Heart left ventricle (tissue), 16 donors: ENCODE measurements around the gene HOXA3. TPM values are rescaled to one million over a fixed set of nuclear protein-coding genes. Genes with fewer than 3 reads are reported as not detected.

Source experiments
- ATAC-seq, 4 donors: fragments of 200-7000 bp; cut with Tn5 transposase; one replicate each; pipeline ENCODE4 v1.9.1; 2020 to 2022; ENCODE audit warnings: moderate library complexity in 4 of 4, mild to moderate bottlenecking in 3 of 4, moderate number of reproducible peaks in 1 of 4
- DNase-seq, 5 donors: peaks; one replicate each; pipeline ENCODE4 v3.0.0-alpha.2; 2020
- H3K27ac ChIP-seq, 12 donors: fragments of 200-600 bp; sonication (generic) in 4 of 12; one replicate each; pipeline versions ENCODE4 v1.5.0 to v1.8.0; 2016 to 2022; ENCODE audit warnings: mild to moderate bottlenecking in 2 of 12
- H3K27me3 ChIP-seq, 9 donors: fragments of 200-600 bp; sonication (generic) in 2 of 9; one replicate each; pipeline versions ENCODE4 v1.5.1 to v1.8.0; 2016 to 2022; ENCODE audit warnings: mild to moderate bottlenecking in 3 of 9
- H3K36me3 ChIP-seq, 9 donors: fragments of 200-600 bp; sonication (generic) in 2 of 9; one replicate each; pipeline versions ENCODE4 v1.5.0 to v1.8.0; 2018 to 2022; ENCODE audit warnings: mild to moderate bottlenecking in 2 of 9
- H3K4me1 ChIP-seq, 12 donors: fragments of 200-600 bp; sonication (generic) in 4 of 12; one replicate each; pipeline versions ENCODE4 v1.5.0 to v1.8.0; 2016 to 2022; ENCODE audit warnings: mild to moderate bottlenecking in 3 of 12
- H3K4me3 ChIP-seq, 12 donors: fragments of 200-600 bp; sonication (generic) in 4 of 12; one replicate each; pipeline versions ENCODE4 v1.5.0 to v1.8.0; 2017 to 2022; ENCODE audit warnings: mild to moderate bottlenecking in 9 of 12, moderate library complexity in 4 of 12
- H3K9me3 ChIP-seq, 12 donors: fragments of 200-600 bp; sonication (generic) in 4 of 12; one replicate each; pipeline versions ENCODE4 v1.5.0 to v1.8.0; 2016 to 2022; ENCODE audit warnings: mild to moderate bottlenecking in 1 of 12
- CTCF ChIP-seq, 12 donors: fragments of 200-600 bp; sonication (generic) in 4 of 12; IDR thresholded peaks; one replicate each; pipeline versions ENCODE4 v1.5.0 to v1.8.0; 2018 to 2022; ENCODE audit warnings: antibody characterized with exemption in 12 of 12, mild to moderate bottlenecking in 5 of 12
- POLR2A ChIP-seq, 2 donors: fragments of 450-650 bp; IDR thresholded peaks; one replicate each; pipeline ENCODE4 v1.6.1; 2017; ENCODE audit warnings: antibody characterized with exemption in 2 of 2, mild to moderate bottlenecking in 2 of 2, moderate library complexity in 2 of 2
- WGBS, 4 donors: extraction: QIAGEN DNeasy Blood & Tissue Kit in 2 of 4; methylation state at CpG; one replicate each; pipeline versions ENCODE4 v1.1.5 to v1.1.7; 2013 to 2018; 5-methylcytosine and 5-hydroxymethylcytosine counted together
- intact Hi-C, 10 donors: fragments of 100-400 bp; cut with DNase I; formaldehyde crosslinking; loops; one replicate each; pipeline versions ENCODE4 v1.11.1 to v1.14.2; 2022
- polyA plus RNA-seq, 2 donors: library from polyadenylated mRNA; stranded (reverse); fragments of 200-250 nt; gene quantifications; one replicate each; pipeline ENCODE4 v1.2.3, GENCODE V29; 2013
- total RNA-seq, 9 donors: library from RNA; depleted of rRNA in 2 of 9; stranded (reverse); fragments of >200 nt in 2 of 9; fragmentation: NEBNext Ultra II Directional in 3 of 9; extraction: Animal tissue kit (Norgen Biotek cat#: 25700) in 3 of 9; gene quantifications; one replicate each; pipeline versions ENCODE4 v1.1.0 to v1.2.4, GENCODE V29; 2016 to 2023
- donor health status: ischemic (EF 13 %, LVEDD 7.1; RV severe dilation, severe dysfunction).
- donor health status: healthy with polysubstance abuse.
- donor health status: DM: no; HTN: yes; CAD: no.
- donor health status: DM: no; HTN: no; CAD: no.
- donor health status: ischemic (EF 25% LVEDD 6.9; RV normal size, moderate dysfunction).
- donor health status: ischemic (EF 25% LVEDD 5.7; RV mildly dilated, moderate dysfunction).
- donor health status: healthy.
- donor health status: DM: yes; HTN: yes; CAD: no.
- donor health status: ischemic (EF 35%, LVEDD 5.7; RV mildly dilated, moderate dysfunction).
- donor health status: nonischemic (EF 11% LVEDD 7.7; RV severe dilation, severe dysfunction).
- donor health status: DM: yes; HTN: yes; CAD: no.
- donor health status: PGD.
- donor health status: ischemic (EF 29% LVEDD 5.4; RV normal size, mild dysfunction).
- donor health status: nonischemic (EF 23%, LVEDD 6.1; RV moderate dilation, normal function).

The HOXA3 gene
- total and polyA plus RNA-seq, 11 donors = 0.07 to 3.1 (median 0.64) TPM; not detected in 2

GRCh38 chr7:27171637-27172314 lies 19.4 kb upstream of the HOXA3 start:
- DNase-seq (peak in 1 of 5 donors; percentile 45), ATAC-seq (no peak)
- Histone ChIP-seq H3K4me1 (peaks cover 0 to 43% (median 20%) of the 10 kb centered on the region in 12 donors), H3K27me3 (peaks cover 88 to 100% (median 99%) of the 10 kb centered on the region in 9 donors), H3K36me3 (no peaks in the 10 kb centered on the region), H3K27ac (peak overlapping the region in 1 of 12 donors; percentile 91), H3K4me3 (no peak overlapping the region), H3K9me3 (no peaks in the 10 kb centered on the region)
- 3 to 11% (median 8%) methylated on average over 30 of the region's 30 CpGs for WGBS, 4 donors
- intact Hi-C loops = loop anchor here in 1 of 10 donors (10.0 kb wide), 1 partner anchor 1307 kb away; no protein-coding TSS in a partner anchor
- TF ChIP-seq POLR2A (IDR thresholded peaks at IDR 0.05) (no peak), CTCF (IDR thresholded peaks at IDR 0.05) (no peak)

- peaks cover 91 to 100% (median 99%) of the 10 kb centered on the region in 9 donors for H3K27me3 ChIP-seq
- ATAC-seq = no peak
- intact Hi-C loops = loop anchor here in 1 of 10 donors (10.0 kb wide), 1 partner anchor 1306 kb away; no protein-coding TSS in a partner anchor
- peaks cover 0 to 48% (median 20%) of the 10 kb centered on the region in 12 donors for H3K4me1 ChIP-seq
- H3K36me3 ChIP-seq = no peaks in the 10 kb centered on the region
- WGBS, 4 donors = 7 to 15% (median 10%) methylated on average over 7 to 8 of the region's 8 CpGs
- peak overlapping the region in 1 of 12 donors; percentile 91 for H3K27ac ChIP-seq
- H3K4me3 ChIP-seq = peak overlapping the region in 1 of 12 donors; percentile 6
- DNase-seq = peak in 1 of 5 donors; percentile 33
- TF ChIP-seq POLR2A (IDR thresholded peaks at IDR 0.05) (no peak), CTCF (IDR thresholded peaks at IDR 0.05) (no peak)
- H3K9me3 ChIP-seq = no peaks in the 10 kb centered on the region
Observed at GRCh38 chr7:27171325-27171636, 18.9 kb upstream of the HOXA3 start.

DNA sequence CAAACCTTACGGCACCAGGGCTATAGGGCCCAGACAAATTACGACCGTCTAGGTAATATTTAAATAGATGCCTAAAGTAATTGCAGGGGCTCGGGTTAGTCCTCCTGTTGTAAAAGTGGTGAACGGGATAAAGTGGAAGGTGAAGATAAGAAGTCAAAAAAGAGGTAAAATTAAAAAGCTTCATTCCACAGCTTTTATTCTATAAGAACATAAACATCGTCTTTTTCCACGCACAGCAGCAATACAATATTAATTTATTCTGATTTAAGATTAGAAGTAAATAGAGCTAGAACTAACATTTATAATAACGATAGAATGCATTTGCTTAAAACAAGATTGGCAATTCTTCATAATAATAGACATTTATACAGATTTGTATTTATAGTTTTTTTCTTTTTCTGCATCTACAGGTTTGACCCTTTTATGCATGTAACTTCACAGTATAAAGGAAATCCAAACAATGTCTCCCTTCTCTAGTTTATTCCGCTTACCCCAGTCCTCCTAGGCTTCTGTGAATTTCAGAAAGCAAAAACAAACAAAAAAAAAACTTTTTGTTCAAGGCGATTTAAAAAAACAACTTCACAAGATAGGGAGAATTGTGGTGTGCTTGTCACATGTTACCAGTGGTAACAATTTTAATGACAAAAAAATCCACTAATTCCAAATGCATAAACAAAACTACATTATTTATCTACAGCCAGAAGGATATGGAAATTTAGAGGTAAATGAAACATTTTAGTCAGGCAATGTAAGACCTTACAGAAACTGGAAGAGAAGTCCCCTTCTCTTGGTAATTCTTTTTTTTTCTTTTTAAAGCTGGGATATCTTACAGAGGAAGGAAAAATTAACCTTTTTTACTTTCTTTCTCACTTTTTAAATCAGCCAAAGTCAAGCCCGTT lies 18.3 kb upstream of the HOXA3 start:
- DNase-seq = no peak
- Histone ChIP-seq H3K27me3 (peaks cover 91 to 100% (median 99%) of the 10 kb centered on the region in 9 donors), H3K9me3 (no peaks in the 10 kb centered on the region), H3K27ac (peak overlapping the region in 1 of 12 donors; percentile 91), H3K36me3 (no peaks in the 10 kb centered on the region), H3K4me3 (peak overlapping the region in 1 of 12 donors; percentile 6), H3K4me1 (peaks cover 0 to 54% (median 21%) of the 10 kb centered on the region in 12 donors)
- WGBS, 4 donors = 15 to 20% (median 17%) methylated on average over 11 of the region's 11 CpGs
- no peak for ATAC-seq
- TF ChIP-seq POLR2A (IDR thresholded peaks at IDR 0.05) (no peak), CTCF (IDR thresholded peaks at IDR 0.05) (no peak)
- intact Hi-C loops = loop anchor here in 1 of 10 donors (10.0 kb wide), 1 partner anchor 1306 kb away; no protein-coding TSS in a partner anchor
